Ishikawa (cell line): Measurements from ENCODE around the gene LRRC2.

Source experiments
- CEBPB ChIP-seq: IDR thresholded peaks from 2 replicates; pipeline ENCODE4 v1.6.1; 2012
- CREB1 ChIP-seq: IDR thresholded peaks from 2 replicates; pipeline ENCODE4 v1.6.1; 2012; ENCODE audit warnings: low read depth
- EGR1 ChIP-seq: IDR thresholded peaks from 2 replicates; pipeline ENCODE4 v1.6.1; 2012
- EP300 ChIP-seq: IDR thresholded peaks from 2 replicates; pipeline ENCODE4 v1.6.1; 2012; ENCODE audit warnings: borderline replicate concordance
- FOXM1 ChIP-seq: IDR thresholded peaks from 2 replicates; pipeline ENCODE4 v1.6.1; 2012; ENCODE audit warnings: low read depth, borderline replicate concordance
- MAX ChIP-seq: IDR thresholded peaks from 2 replicates; pipeline ENCODE4 v1.6.1; 2012
- NFIC ChIP-seq: IDR thresholded peaks from 2 replicates; pipeline ENCODE4 v1.6.1; 2012
- RAD21 ChIP-seq: IDR thresholded peaks from 2 replicates; pipeline ENCODE4 v1.6.1; 2012; ENCODE audit warnings: low read depth
- REST ChIP-seq: IDR thresholded peaks from 2 replicates; pipeline ENCODE4 v1.6.1; 2012; ENCODE audit warnings: low read depth, mild to moderate bottlenecking
- TAF1 ChIP-seq: IDR thresholded peaks from 2 replicates; pipeline ENCODE4 v1.6.1; 2012; ENCODE audit warnings: low read depth, mild to moderate bottlenecking
- TCF12 ChIP-seq: IDR thresholded peaks from 2 replicates; pipeline ENCODE4 v1.6.1; 2012; ENCODE audit warnings: low read depth
- TEAD4 ChIP-seq: IDR thresholded peaks from 2 replicates; pipeline ENCODE4 v1.6.1; 2012
- USF1 ChIP-seq: IDR thresholded peaks from 2 replicates; pipeline ENCODE4 v1.6.1; 2012
- YY1 ChIP-seq: IDR thresholded peaks from 2 replicates; pipeline ENCODE4 v1.6.1; 2012; ENCODE audit warnings: low read depth
- ZBTB7A ChIP-seq: IDR thresholded peaks from 2 replicates; pipeline ENCODE4 v1.6.1; 2012; ENCODE audit warnings: low read depth

Gene LRRC2

GRCh38 chr3:46472736-46473135 is 93.4 kb downstream of the LRRC2 start:
- TF ChIP-seq TCF12 (no peak), USF1 (no peak), TAF1 (no peak), MAX (no peak)

DNA sequence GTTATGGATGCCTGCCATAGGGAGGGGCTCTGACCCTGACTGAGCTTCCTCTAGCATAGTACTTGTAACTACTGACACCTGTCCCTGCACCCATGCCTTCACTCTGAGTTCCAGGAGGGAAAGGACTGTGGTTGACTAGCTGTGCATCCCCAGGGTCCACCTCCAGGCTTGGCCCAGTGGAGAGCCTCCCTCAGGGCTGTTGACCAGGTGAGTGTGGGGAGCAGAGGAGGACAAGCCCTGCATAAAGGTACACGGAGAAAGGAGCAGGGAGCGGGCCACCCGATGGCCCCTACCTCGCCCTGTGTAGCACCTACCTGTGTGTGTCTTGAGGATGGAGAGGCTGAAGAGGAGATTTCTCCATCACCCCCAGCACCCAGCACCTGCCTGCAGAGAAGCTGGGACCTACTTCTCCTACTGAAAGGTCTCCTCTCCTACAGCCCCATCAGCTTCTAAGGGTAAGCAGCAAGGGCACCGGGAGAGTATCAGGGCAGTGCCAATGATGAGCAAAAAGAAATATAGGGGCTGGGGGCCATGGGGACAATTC is 94.7 kb downstream of the LRRC2 start:
- TF ChIP-seq NFIC, result no peak

DNA sequence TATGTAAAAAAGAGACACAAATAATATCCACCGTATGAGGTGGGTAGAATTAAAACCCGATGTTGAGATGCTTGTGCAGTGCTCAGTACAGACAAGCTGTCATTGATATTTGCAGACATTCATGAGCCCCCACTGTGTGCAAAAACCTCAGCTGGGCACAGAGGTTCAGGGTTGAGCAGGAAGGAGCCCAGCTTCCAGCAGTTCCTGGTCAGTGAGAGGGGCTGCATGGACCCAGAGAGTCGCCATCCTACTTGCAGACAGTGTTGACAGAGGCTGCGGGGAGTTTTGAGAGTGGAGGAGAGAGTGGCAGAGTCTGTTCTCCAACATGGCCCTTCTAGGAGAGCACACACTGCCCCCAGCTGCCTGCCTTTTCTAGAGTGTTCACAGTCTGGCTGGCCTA is 95.3 kb downstream of the LRRC2 start:
- TF ChIP-seq TCF12 (no peak), EGR1 (no peak), ZBTB7A (no peak), CREB1 (no peak), CEBPB (no peak), NFIC (no peak), FOXM1 (no peak), EP300 (no peak), USF1 (no peak), REST (no peak), TAF1 (no peak)

GRCh38 chr3:46469680-46470357 is 96.3 kb downstream of the LRRC2 start:
- TF ChIP-seq TEAD4 (no peak), REST (no peak), NFIC (no peak), YY1 (no peak), FOXM1 (no peak), USF1 (no peak), TAF1 (no peak), MAX (no peak)

DNA sequence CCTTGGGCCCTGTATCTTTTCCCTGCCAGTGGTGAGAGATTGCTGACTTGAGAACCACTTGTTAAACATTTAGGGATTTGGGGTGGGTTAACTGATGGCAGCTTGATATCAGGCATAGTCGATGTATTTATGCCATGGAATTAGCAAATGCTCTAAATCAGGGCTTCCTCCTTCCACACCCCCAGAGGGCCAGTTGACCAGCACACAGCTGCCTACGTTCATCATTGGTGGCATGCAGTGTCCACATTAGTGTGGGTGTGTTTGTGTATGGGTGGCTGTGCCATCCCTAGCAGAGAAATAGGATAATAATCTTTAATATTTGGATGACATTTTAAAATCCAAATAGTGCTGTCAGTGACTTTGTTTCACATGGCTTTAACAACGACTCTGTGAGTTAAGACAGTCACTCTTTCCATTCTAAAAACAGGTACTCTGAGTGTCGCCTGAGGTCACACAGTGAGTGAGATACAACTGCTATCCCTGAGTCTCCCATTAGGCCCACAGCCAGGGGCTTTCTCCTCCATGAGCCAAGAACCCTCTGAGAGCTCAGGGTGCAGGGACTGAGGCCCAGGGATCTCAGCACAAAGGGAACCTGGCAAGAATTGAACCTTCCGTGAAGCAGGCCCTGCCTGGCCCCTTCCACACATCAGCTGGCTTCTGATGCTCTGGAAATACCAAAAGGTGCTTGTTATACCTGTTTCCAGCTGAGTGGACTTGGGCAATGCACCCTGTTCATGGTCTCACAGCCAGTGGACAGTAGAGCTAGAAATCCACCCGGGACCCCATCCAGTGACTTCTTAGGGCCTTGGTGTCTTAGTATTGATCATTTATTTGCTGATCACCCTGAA is 97.1 kb downstream of the LRRC2 start:
- TF ChIP-seq TEAD4 (no peak), RAD21 (no peak), NFIC (no peak), ZBTB7A (no peak), YY1 (no peak), CREB1 (no peak), USF1 (no peak), MAX (no peak), TAF1 (no peak), REST (no peak), TCF12 (no peak), EGR1 (no peak), FOXM1 (no peak), EP300 (no peak), CEBPB (no peak)
